SK-N-SH (cell line): ENCODE data around the gene SH3GLB2. TPM values are rescaled to one million over a fixed set of nuclear protein-coding genes. Genes with fewer than 3 reads are reported as not detected.

Experiments
- CTCF ChIA-PET: fragments of 300-600, 350-600 bp; formaldehyde crosslinking; extraction: SDS; loops from one replicate; lab custom pipeline; 2021; lab: Yijun Ruan, JAX
- POLR2A ChIA-PET: fragments of 350-600 bp; sonication (Branson Sonifier 250); formaldehyde crosslinking; extraction: SDS; loops from one replicate; lab custom pipeline; 2020; ENCODE audit warnings: antibody characterized with exemption, inconsistent platforms; lab: Yijun Ruan, JAX
- DNase-seq: peaks from one replicate; pipeline ENCODE4 v3.0.0; 2012
- H2AFZ ChIP-seq: fragments of 200-600 bp; sonication (generic); 2 replicates; pipeline ENCODE4 v1.8.1; 2016; ENCODE audit warnings: antibody characterized with exemption, mild to moderate bottlenecking, low read depth
- H3F3A ChIP-seq: fragments of 200-600 bp; sonication (generic); replicated peaks from 2 replicates; pipeline ENCODE3; 2016; ENCODE audit warnings: antibody characterized with exemption, mild to moderate bottlenecking; ENCODE audit not compliant: insufficient read depth
- H3K27ac ChIP-seq, 2 experiments: fragments of 200-500 bp in 1 of 2; fragments of 200-600 bp in 1 of 2; sonication (Bioruptor generic) in 1 of 2; sonication (generic), shearing (Covaris generic) in 1 of 2; 2 replicates each; pipeline versions ENCODE4 v1.5.1 to v1.6.1; 2014 to 2016; ENCODE audit warnings: low read depth in 2 of 2, inconsistent platforms in 1 of 2, low read length in 1 of 2, mild to moderate bottlenecking in 1 of 2, mixed read lengths in 1 of 2
- H3K27me3 ChIP-seq: fragments of 200-600 bp; sonication (generic), shearing (Covaris generic); 2 replicates; pipeline ENCODE4 v1.6.1; 2016; ENCODE audit warnings: mixed run types; ENCODE audit not compliant: insufficient read depth
- H3K36me3 ChIP-seq, 2 experiments: fragments of 200-500 bp in 1 of 2; fragments of 200-600 bp in 1 of 2; sonication (Bioruptor generic) in 1 of 2; sonication (generic) in 1 of 2; replicated peaks in 1 of 2; 2 replicates each; pipeline versions ENCODE3 to v1.5.1; 2014 to 2016; ENCODE audit warnings: low read length in 1 of 2, mild to moderate bottlenecking in 1 of 2; ENCODE audit not compliant: insufficient read depth in 2 of 2, control insufficient read depth in 1 of 2
- H3K4me1 ChIP-seq, 2 experiments: fragments of 200-500 bp in 1 of 2; fragments of 200-600 bp in 1 of 2; sonication (Bioruptor generic) in 1 of 2; sonication (generic), shearing (Covaris generic) in 1 of 2; 2 replicates each; pipeline versions ENCODE4 v1.5.1 to v1.6.1; 2014 to 2016; ENCODE audit warnings: low read depth in 1 of 2, low read length in 1 of 2, mixed run types in 1 of 2; ENCODE audit not compliant: insufficient read depth in 2 of 2, control insufficient read depth in 1 of 2
- H3K4me2 ChIP-seq: fragments of 200-600 bp; sonication (generic), shearing (Covaris generic); 2 replicates; pipeline ENCODE4 v1.6.1; 2017; ENCODE audit warnings: mixed run types
- H3K4me3 ChIP-seq, 2 experiments: fragments of 200-500 bp in 1 of 2; fragments of 200-600 bp in 1 of 2; sonication (Bioruptor generic) in 1 of 2; sonication (generic), shearing (Covaris generic) in 1 of 2; 2 replicates each; pipeline versions ENCODE4 v1.5.1 to v1.8.1; 2014 to 2016; ENCODE audit warnings: low read depth in 2 of 2, inconsistent platforms in 1 of 2, low read length in 1 of 2, mild to moderate bottlenecking in 1 of 2, mixed read lengths in 1 of 2, moderate library complexity in 1 of 2
- H3K79me2 ChIP-seq: fragments of 200-600 bp; sonication (generic); 2 replicates; pipeline ENCODE4 v1.8.1; 2017; ENCODE audit warnings: mild to moderate bottlenecking; ENCODE audit not compliant: insufficient read depth
- H3K9ac ChIP-seq: fragments of 200-600 bp; sonication (generic); 2 replicates; pipeline ENCODE4 v1.6.1; 2017; ENCODE audit warnings: mixed run types
- H3K9me2 ChIP-seq: fragments of 200-600 bp; sonication (generic); 2 replicates; pipeline ENCODE4 v1.6.1; 2017; ENCODE audit warnings: mixed run types
- H3K9me3 ChIP-seq: fragments of 200-600 bp; sonication (generic); 2 replicates; pipeline ENCODE4 v1.6.1; 2017; ENCODE audit warnings: mixed run types, mild to moderate bottlenecking, moderate library complexity
- H4K20me1 ChIP-seq: fragments of 200-600 bp; sonication (generic); 2 replicates; pipeline ENCODE4 v1.6.1; 2017; ENCODE audit warnings: mild to moderate bottlenecking, mixed run types; ENCODE audit not compliant: insufficient read depth
- EZH2phosphoT487 ChIP-seq: fragments of 200-600 bp; sonication (generic); IDR thresholded peaks from 2 replicates; pipeline ENCODE4 v1.6.1; 2017; ENCODE audit warnings: low read depth, mixed run types, mild to moderate bottlenecking, antibody characterized with exemption, moderate library complexity, borderline replicate concordance
- FOXJ3 ChIP-seq: sonication (generic); formaldehyde crosslinking; IDR thresholded peaks from 2 replicates; pipeline ENCODE4 v1.5.1; 2020; ENCODE audit warnings: mild to moderate bottlenecking, missing genetic modification reagents
- GATA2 ChIP-seq: sonication (generic); formaldehyde crosslinking; IDR thresholded peaks from 2 replicates; pipeline ENCODE4 v1.5.0; 2020; ENCODE audit warnings: mild to moderate bottlenecking, missing genetic modification reagents
- JUND ChIP-seq: IDR thresholded peaks from 2 replicates; pipeline ENCODE4 v1.4.0; 2012
- MXI1 ChIP-seq: IDR thresholded peaks from 2 replicates; pipeline ENCODE4 v1.6.1; 2012; ENCODE audit warnings: mild to moderate bottlenecking, low read depth, low read length, improper control_type of control experiment
- NFIC ChIP-seq: IDR thresholded peaks from 2 replicates; pipeline ENCODE4 v1.4.0; 2012; ENCODE audit warnings: borderline replicate concordance
- POLR2AphosphoS5 ChIP-seq: IDR thresholded peaks from 2 replicates; pipeline ENCODE4 v1.6.1; 2012; ENCODE audit warnings: low read depth, low read length
- RCOR1 ChIP-seq: fragments of 150-350 bp; IDR thresholded peaks from 2 replicates; pipeline ENCODE4 v1.6.1; 2017; ENCODE audit warnings: antibody characterized with exemption, low read length
- RFX5 ChIP-seq: IDR thresholded peaks from 2 replicates; pipeline ENCODE4 v1.6.1; 2012; ENCODE audit warnings: mild to moderate bottlenecking, improper control_type of control experiment, low read length
- SMC3 ChIP-seq: IDR thresholded peaks from 2 replicates; pipeline ENCODE4 v1.6.1; 2012; ENCODE audit warnings: low read depth, low read length, improper control_type of control experiment
- TAF1 ChIP-seq: IDR thresholded peaks from 2 replicates; pipeline ENCODE4 v1.6.1; 2012; ENCODE audit warnings: low read depth, mild to moderate bottlenecking, low read length, moderate library complexity, borderline replicate concordance
- TEAD4 ChIP-seq: IDR thresholded peaks from 2 replicates; pipeline ENCODE4 v1.4.0; 2012; ENCODE audit warnings: mild to moderate bottlenecking, borderline replicate concordance; ENCODE audit not compliant: insufficient read depth
- YY1 ChIP-seq: IDR thresholded peaks from 2 replicates; pipeline ENCODE4 v1.4.0; 2012; ENCODE audit warnings: low read depth, mild to moderate bottlenecking
- WGBS: methylation state at CpG from one replicate; pipeline ENCODE4 v1.1.6; 2017; ENCODE audit warnings: low lambda C conversion rate; 5-methylcytosine and 5-hydroxymethylcytosine counted together
- polyA plus RNA-seq, 3 experiments: library from polyadenylated mRNA; depleted of rRNA; stranded (reverse); fragments of >200 nt; gene quantifications; 2 replicates each; pipeline ENCODE4 v1.2.3, GENCODE V29; 2012
- TF ChIP-seq, protein P1 (sequence below): IDR thresholded peaks from 2 replicates; pipeline ENCODE4 v1.6.1; 2012; ENCODE audit warnings: mild to moderate bottlenecking, low read depth, low read length, moderate library complexity

Gene SH3GLB2
- polyA plus RNA-seq, 1 of the 3 experiments (the other 2 are of a cell fraction): 94.4 TPM

- TF ChIP-seq RCOR1 (no peak), NFIC (no peak), TEAD4 (no peak)
- Histone ChIP-seq H3K27me3 (no peaks in the 10 kb centered on the region), H3K36me3 (peaks cover 47 to 63% of the 10 kb centered on the region in 2 experiments), H3F3A (peaks cover 6% of the 10 kb centered on the region), H3K4me3 (no peak overlapping the region), H3K9me3 (no peaks in the 10 kb centered on the region), H2AFZ (no peak overlapping the region), H3K27ac (no peak overlapping the region), H3K79me2 (no peaks in the 10 kb centered on the region), H4K20me1 (no peaks in the 10 kb centered on the region), H3K4me2 (no peak overlapping the region), H3K9me2 (no peaks in the 10 kb centered on the region), H3K9ac (no peak overlapping the region), H3K4me1 (no peaks in the 10 kb centered on the region; a peak in 1 of 4 replicates)
- ChIA-PET POLR2A (interaction anchor here (0.6 kb wide), 1 partner anchor 8 kb away, joined by 4 read pairs; no protein-coding TSS in a partner anchor), CTCF (no interaction called here)
- WGBS: 97% methylated on average over 13 of the region's 13 CpGs
- no peak for DNase-seq
These were observed 28.4 kb downstream of the SH3GLB2 start for GRCh38 chr9:128999581-129000206.

DNA sequence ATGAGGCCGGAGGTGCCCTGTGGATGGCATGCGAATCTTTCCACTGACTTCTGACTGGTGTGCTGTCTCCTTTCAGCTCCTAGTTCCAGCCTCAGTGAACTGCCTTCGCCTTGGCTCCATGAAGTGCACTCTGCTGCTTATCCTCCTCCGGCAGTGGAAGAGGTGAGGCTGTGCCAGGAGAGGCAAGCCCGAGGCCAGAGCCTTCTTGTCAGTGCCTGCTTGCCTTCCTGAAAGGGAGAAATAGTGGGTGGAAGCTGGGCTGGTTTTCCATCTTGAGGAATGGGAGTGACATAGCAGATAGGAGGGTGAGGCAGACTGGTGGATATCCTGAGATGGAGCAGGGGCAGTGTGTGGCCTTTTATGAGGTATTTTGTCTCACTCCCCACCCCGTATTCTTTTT lies 29.7 kb downstream of the SH3GLB2 start:
- H3K27me3 ChIP-seq: no peaks in the 10 kb centered on the region
- H3F3A ChIP-seq: peaks cover under 1% of the 10 kb centered on the region
- H3K9me3 ChIP-seq: no peaks in the 10 kb centered on the region
- no peaks in the 10 kb centered on the region for H4K20me1 ChIP-seq
- CTCF ChIA-PET: interaction anchor here (1.2 to 2.0 kb wide), 2 partner anchors 9 to 11 kb away, joined by 4 to 5 read pairs; no protein-coding TSS in a partner anchor
- no peak overlapping the region for H2AFZ ChIP-seq
- no peak overlapping the region for H3K27ac ChIP-seq
- TF ChIP-seq FOXJ3 (no peak), TAF1 (no peak), MXI1 (no peak), SMC3 (no peak), GATA2 (no peak), EZH2phosphoT487 (no peak), JUND (no peak), RCOR1 (no peak), TEAD4 (no peak), YY1 (no peak), POLR2AphosphoS5 (no peak), RFX5 (no peak)
- TF ChIP-seq, protein P1, sequence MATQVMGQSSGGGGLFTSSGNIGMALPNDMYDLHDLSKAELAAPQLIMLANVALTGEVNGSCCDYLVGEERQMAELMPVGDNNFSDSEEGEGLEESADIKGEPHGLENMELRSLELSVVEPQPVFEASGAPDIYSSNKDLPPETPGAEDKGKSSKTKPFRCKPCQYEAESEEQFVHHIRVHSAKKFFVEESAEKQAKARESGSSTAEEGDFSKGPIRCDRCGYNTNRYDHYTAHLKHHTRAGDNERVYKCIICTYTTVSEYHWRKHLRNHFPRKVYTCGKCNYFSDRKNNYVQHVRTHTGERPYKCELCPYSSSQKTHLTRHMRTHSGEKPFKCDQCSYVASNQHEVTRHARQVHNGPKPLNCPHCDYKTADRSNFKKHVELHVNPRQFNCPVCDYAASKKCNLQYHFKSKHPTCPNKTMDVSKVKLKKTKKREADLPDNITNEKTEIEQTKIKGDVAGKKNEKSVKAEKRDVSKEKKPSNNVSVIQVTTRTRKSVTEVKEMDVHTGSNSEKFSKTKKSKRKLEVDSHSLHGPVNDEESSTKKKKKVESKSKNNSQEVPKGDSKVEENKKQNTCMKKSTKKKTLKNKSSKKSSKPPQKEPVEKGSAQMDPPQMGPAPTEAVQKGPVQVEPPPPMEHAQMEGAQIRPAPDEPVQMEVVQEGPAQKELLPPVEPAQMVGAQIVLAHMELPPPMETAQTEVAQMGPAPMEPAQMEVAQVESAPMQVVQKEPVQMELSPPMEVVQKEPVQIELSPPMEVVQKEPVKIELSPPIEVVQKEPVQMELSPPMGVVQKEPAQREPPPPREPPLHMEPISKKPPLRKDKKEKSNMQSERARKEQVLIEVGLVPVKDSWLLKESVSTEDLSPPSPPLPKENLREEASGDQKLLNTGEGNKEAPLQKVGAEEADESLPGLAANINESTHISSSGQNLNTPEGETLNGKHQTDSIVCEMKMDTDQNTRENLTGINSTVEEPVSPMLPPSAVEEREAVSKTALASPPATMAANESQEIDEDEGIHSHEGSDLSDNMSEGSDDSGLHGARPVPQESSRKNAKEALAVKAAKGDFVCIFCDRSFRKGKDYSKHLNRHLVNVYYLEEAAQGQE: no peak
- TF ChIP-seq, all 33 proteins: peak for 0
- H3K4me2 ChIP-seq: no peak overlapping the region
- no peaks in the 10 kb centered on the region; a peak in 1 of 4 replicates for H3K4me1 ChIP-seq
- POLR2A ChIA-PET: no interaction called here
- peaks cover 59 to 75% of the 10 kb centered on the region in 2 experiments for H3K36me3 ChIP-seq
- 93% methylated on average over 5 of the region's 6 CpGs for WGBS
- no peak overlapping the region for H3K9ac ChIP-seq
- no peak overlapping the region for H3K4me3 ChIP-seq
- no peaks in the 10 kb centered on the region for H3K9me2 ChIP-seq
- no peak for DNase-seq
- no peaks in the 10 kb centered on the region for H3K79me2 ChIP-seq
